HCT116 (cell line): ENCODE measurements around the gene SYNDIG1. TPM values are rescaled to one million over a fixed set of nuclear protein-coding genes. Genes with fewer than 3 reads are reported as not detected.

Experiments used
- ATAC-seq: fragments of 200-7000 bp; cut with Tn5 transposase; 2 replicates; pipeline ENCODE4 v1.9.1; 2020; ENCODE audit warnings: mild to moderate bottlenecking, moderate library complexity
- BruUV-seq: library from RNA; stranded (reverse); fragments of 400-500 nt; replicated peaks from 2 replicates; lab custom pipeline; 2021; lab: Mats Ljungman, UMichigan
- CTCF ChIA-PET: fragments of 300-600 bp; sonication (Branson Sonifier 250); formaldehyde crosslinking; loops from one replicate; lab custom pipeline; 2021; ENCODE audit warnings: antibody characterized with exemption; lab: Charles Lee
- POLR2A ChIA-PET: fragments of 300-600, 350-600 bp; sonication (Branson Sonifier 250); formaldehyde crosslinking; loops from one replicate; lab custom pipeline; 2021; ENCODE audit warnings: antibody characterized with exemption; lab: Charles Lee
- RAD21 ChIA-PET, 2 experiments: fragments of 300-600 bp; sonication (Branson Sonifier 250); formaldehyde crosslinking; loops; one replicate each; lab custom pipeline; 2023; ENCODE audit warnings: low total read pairs in 2 of 2; ENCODE audit not compliant: uncharacterized antibody in 2 of 2, unreplicated experiment in 2 of 2, low non-redundant PET in 1 of 2; lab: Charles Lee
- DNase-seq: peaks from one replicate; pipeline ENCODE4 v3.0.0-alpha.2; 2010; ENCODE audit warnings: low read depth, low spot score
- H2AFZ ChIP-seq: fragments of 200-600 bp; shearing (Covaris generic), sonication (generic); 2 replicates; pipeline ENCODE4 v1.6.1; 2017; ENCODE audit warnings: low read depth, mixed run types, mixed read lengths, antibody characterized with exemption, low read length; ENCODE audit not compliant: poor library complexity, severe bottlenecking
- H3K27ac ChIP-seq: 2 replicates; pipeline ENCODE4 v1.5.1; 2012; ENCODE audit warnings: low read depth, low read length
- H3K27me3 ChIP-seq: fragments of 200-600 bp; sonication (generic); 2 replicates; pipeline ENCODE4 v1.6.1; 2016; ENCODE audit warnings: mixed run types, low read length, mixed read lengths; ENCODE audit not compliant: insufficient read depth
- H3K36me3 ChIP-seq, 2 experiments: fragments of 200-500 bp in 1 of 2; fragments of 200-600 bp in 1 of 2; sonication (Bioruptor generic) in 1 of 2; sonication (generic) in 1 of 2; 2 replicates each; pipeline versions ENCODE4 v1.5.1 to v1.6.1; 2014 to 2016; ENCODE audit warnings: low read length in 2 of 2, inconsistent platforms in 1 of 2, mixed read lengths in 1 of 2, mixed run types in 1 of 2; ENCODE audit not compliant: insufficient read depth in 2 of 2, control insufficient read depth in 1 of 2
- H3K4me1 ChIP-seq, 2 experiments: fragments of 200-600 bp in 1 of 2; sonication (generic) in 1 of 2; 2 replicates each; pipeline versions ENCODE4 v1.5.1 to v1.6.1; 2012 to 2017; ENCODE audit warnings: low read length in 2 of 2, inconsistent platforms in 1 of 2, mild to moderate bottlenecking in 1 of 2, mixed read lengths in 1 of 2, mixed run types in 1 of 2, moderate library complexity in 1 of 2; ENCODE audit not compliant: insufficient read depth in 2 of 2, control insufficient read depth in 1 of 2
- H3K4me2 ChIP-seq: fragments of 200-600 bp; sonication (generic); 2 replicates; pipeline ENCODE4 v1.6.1; 2017; ENCODE audit warnings: mixed run types, low read length, mixed read lengths
- H3K4me3 ChIP-seq, 2 experiments: fragments of 200-600 bp in 1 of 2; sonication (generic) in 1 of 2; replicated peaks in 1 of 2; 2 replicates each; pipeline ENCODE4 v1.5.1; 2011 to 2016; ENCODE audit warnings: low read length in 2 of 2, control low read depth in 1 of 2, low read depth in 1 of 2, mild to moderate bottlenecking in 1 of 2, mixed read lengths in 1 of 2, mixed run types in 1 of 2
- H3K79me2 ChIP-seq: fragments of 200-600 bp; sonication (generic); 2 replicates; pipeline ENCODE4 v1.6.1; 2017; ENCODE audit warnings: mild to moderate bottlenecking, mixed run types, low read length, moderate library complexity, mixed read lengths; ENCODE audit not compliant: insufficient read depth
- H3K9ac ChIP-seq: fragments of 200-600 bp; sonication (generic); 2 replicates; pipeline ENCODE4 v1.6.1; 2016; ENCODE audit warnings: low read length, mixed read lengths
- H3K9me2 ChIP-seq: fragments of 200-600 bp; sonication (generic), shearing (Covaris generic); 2 replicates; pipeline ENCODE4 v1.6.1; 2017; ENCODE audit warnings: mixed run types, mild to moderate bottlenecking, moderate library complexity; ENCODE audit not compliant: insufficient read depth
- H3K9me3 ChIP-seq, 2 experiments: fragments of 200-500 bp in 1 of 2; fragments of 200-600 bp in 1 of 2; sonication (Bioruptor generic) in 1 of 2; sonication (generic) in 1 of 2; 2 replicates each; pipeline ENCODE4 v1.6.1; 2014 to 2017; ENCODE audit warnings: low read length in 2 of 2, mixed read lengths in 2 of 2, inconsistent platforms in 1 of 2, low read depth in 1 of 2, mild to moderate bottlenecking in 1 of 2, mixed run types in 1 of 2, moderate library complexity in 1 of 2; ENCODE audit not compliant: control insufficient read depth in 1 of 2, insufficient read depth in 1 of 2
- H4K20me1 ChIP-seq: fragments of 200-600 bp; sonication (generic), shearing (Covaris generic); 2 replicates; pipeline ENCODE4 v1.6.1; 2017; ENCODE audit warnings: mixed run types, mild to moderate bottlenecking, moderate library complexity; ENCODE audit not compliant: insufficient read depth
- CEBPB ChIP-seq: IDR thresholded peaks from 2 replicates; pipeline ENCODE4 v1.6.1; 2012; ENCODE audit warnings: low read depth
- CTCF ChIP-seq, 3 experiments: fragments of 200-600 bp in 1 of 3; sonication (generic) in 1 of 3; IDR thresholded peaks in 2 of 3; conservative IDR thresholded peaks in 1 of 3; 2 replicates each; pipeline ENCODE4 v1.5.1; 2012 to 2017; ENCODE audit warnings: low read depth in 2 of 3, low read length in 2 of 3, antibody characterized with exemption in 1 of 3, borderline replicate concordance in 1 of 3, control low read depth in 1 of 3, mild to moderate bottlenecking in 1 of 3, mixed read lengths in 1 of 3, mixed run types in 1 of 3, moderate library complexity in 1 of 3; ENCODE audit not compliant: insufficient read depth in 1 of 3
- ELF1 ChIP-seq: IDR thresholded peaks from 2 replicates; pipeline ENCODE4 v1.6.1; 2012; ENCODE audit warnings: low read depth, borderline replicate concordance
- EZH2 ChIP-seq: fragments of 200-600 bp; sonication (generic); IDR thresholded peaks from 2 replicates; pipeline ENCODE4 v1.6.1; 2017; ENCODE audit warnings: antibody characterized with exemption, mixed run types
- JUND ChIP-seq: IDR thresholded peaks from 2 replicates; pipeline ENCODE4 v1.6.1; 2012
- POLR2A ChIP-seq: IDR thresholded peaks from 2 replicates; pipeline ENCODE4 v1.7.0; 2011; ENCODE audit warnings: borderline replicate concordance; ENCODE audit not compliant: insufficient read depth, insufficient read length; ENCODE audit errors: extremely low read depth
- POLR2AphosphoS5 ChIP-seq: IDR thresholded peaks from 2 replicates; pipeline ENCODE4 v1.6.1; 2011; ENCODE audit warnings: mild to moderate bottlenecking, low read depth, low read length, moderate library complexity
- RAD21 ChIP-seq: IDR thresholded peaks from 2 replicates; pipeline ENCODE4 v1.6.1; 2012; ENCODE audit warnings: low read depth, mild to moderate bottlenecking
- SIN3A ChIP-seq: IDR thresholded peaks from 2 replicates; pipeline ENCODE4 v1.6.1; 2012; ENCODE audit warnings: low read depth
- SP1 ChIP-seq: IDR thresholded peaks from 2 replicates; pipeline ENCODE4 v1.6.1; 2012; ENCODE audit warnings: low read depth
- TCF7L2 ChIP-seq: IDR thresholded peaks from 2 replicates; pipeline ENCODE4 v1.7.0; 2011; ENCODE audit warnings: borderline replicate concordance, inconsistent platforms; ENCODE audit not compliant: insufficient read depth, insufficient read length; ENCODE audit errors: extremely low read depth
- ZFX ChIP-seq: fragments of 450-650 bp; IDR thresholded peaks from 2 replicates; pipeline ENCODE4 v1.6.1; 2017
- intact Hi-C: fragments of 100-400 bp; cut with micrococcal nuclease; formaldehyde crosslinking; loops from 2 replicates; pipeline ENCODE4 v1.10.0; 2022
- total RNA-seq: library from RNA; stranded (reverse); gene quantifications from one replicate; pipeline ENCODE4 v1.2.1, GENCODE V29; 2021; ENCODE audit not compliant: unreplicated experiment
- TF ChIP-seq, protein P1 (sequence below): IDR thresholded peaks from 2 replicates; pipeline ENCODE4 v1.6.1; 2011; ENCODE audit warnings: mild to moderate bottlenecking, low read length, moderate library complexity; ENCODE audit not compliant: insufficient replicate concordance; ENCODE audit errors: extremely low read depth

The SYNDIG1 gene
- total RNA-seq, 1 experiment from 2014 or later: not detected

- H3K27me3 ChIP-seq: peaks cover 7% of the 10 kb centered on the region; the same call in 1 of the 2 replicates
- no peak for DNase-seq
- POLR2A ChIA-PET: no interaction called here
- CTCF ChIA-PET: no interaction called here
- H3K4me1 ChIP-seq: peaks cover 7 to 13% of the 10 kb centered on the region in 2 experiments
- H3K4me3 ChIP-seq: no peak overlapping the region
- ATAC-seq: no peak
- RAD21 ChIA-PET: no interaction called here
- H3K4me2 ChIP-seq: no peak overlapping the region
- no peaks in the 10 kb centered on the region for H3K9me3 ChIP-seq
- H3K9me2 ChIP-seq: no peaks in the 10 kb centered on the region
- intact Hi-C loops: no loop called here
- H3K9ac ChIP-seq: no peak overlapping the region
- no peaks in the 10 kb centered on the region for H4K20me1 ChIP-seq
- no peaks in the 10 kb centered on the region for H3K36me3 ChIP-seq
- H3K79me2 ChIP-seq: no peaks in the 10 kb centered on the region
- TF ChIP-seq RAD21 (no peak), EZH2 (no peak), POLR2AphosphoS5 (no peak), CTCF (IDR thresholded peaks at IDR 0.05 in 2 of 3, conservative IDR thresholded peaks at IDR 0.05 in 1 of 3; ENCODE audit: borderline replicate concordance in 1 of 3, insufficient read depth in 1 of 3, low read depth in 2 of 3, low read length in 2 of 3) (no peak), SIN3A (no peak), ZFX (no peak), POLR2A (no peak), JUND (no peak), ELF1 (no peak), SP1 (no peak), CEBPB (no peak), TCF7L2 (no peak)
- TF ChIP-seq, protein P1, sequence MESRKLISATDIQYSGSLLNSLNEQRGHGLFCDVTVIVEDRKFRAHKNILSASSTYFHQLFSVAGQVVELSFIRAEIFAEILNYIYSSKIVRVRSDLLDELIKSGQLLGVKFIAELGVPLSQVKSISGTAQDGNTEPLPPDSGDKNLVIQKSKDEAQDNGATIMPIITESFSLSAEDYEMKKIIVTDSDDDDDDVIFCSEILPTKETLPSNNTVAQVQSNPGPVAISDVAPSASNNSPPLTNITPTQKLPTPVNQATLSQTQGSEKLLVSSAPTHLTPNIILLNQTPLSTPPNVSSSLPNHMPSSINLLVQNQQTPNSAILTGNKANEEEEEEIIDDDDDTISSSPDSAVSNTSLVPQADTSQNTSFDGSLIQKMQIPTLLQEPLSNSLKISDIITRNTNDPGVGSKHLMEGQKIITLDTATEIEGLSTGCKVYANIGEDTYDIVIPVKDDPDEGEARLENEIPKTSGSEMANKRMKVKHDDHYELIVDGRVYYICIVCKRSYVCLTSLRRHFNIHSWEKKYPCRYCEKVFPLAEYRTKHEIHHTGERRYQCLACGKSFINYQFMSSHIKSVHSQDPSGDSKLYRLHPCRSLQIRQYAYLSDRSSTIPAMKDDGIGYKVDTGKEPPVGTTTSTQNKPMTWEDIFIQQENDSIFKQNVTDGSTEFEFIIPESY: no peak
- BruUV-seq: no TSS peak
- H2AFZ ChIP-seq: no peak overlapping the region
- no peak overlapping the region for H3K27ac ChIP-seq
Observed at GRCh38 chr20:24630486-24631172, 161.2 kb downstream of the SYNDIG1 start.
